Effector CD4-positive, alpha-beta T cell (primary cell): ENCODE measurements around the gene CCDC32.

ENCODE experiments used
- DNase-seq: peaks from one replicate; pipeline ENCODE4 v3.0.0-alpha.2; 2020

Gene CCDC32

GRCh38 chr15:40511472-40512133, 53.2 kb downstream of the CCDC32 start:
- no peak for DNase-seq

- no peak for DNase-seq
Measured at GRCh38 chr15:40511093-40511471, 53.8 kb downstream of the CCDC32 start.

GRCh38 chr15:40510201-40510600, 54.6 kb downstream of the CCDC32 start:
- no peak for DNase-seq

- no peak for DNase-seq
Measured at GRCh38 chr15:40508216-40508615, 56.6 kb downstream of the CCDC32 start.

- peak; percentile 50 for DNase-seq
Measured at GRCh38 chr15:40506964-40507571, 57.8 kb downstream of the CCDC32 start.
